Astrocyte of the spinal cord (primary cell): ENCODE measurements around the gene XAF1.

Source experiments
- DNase-seq: peaks from one replicate; pipeline ENCODE4 v3.0.0; 2011; ENCODE audit warnings: low read depth, low spot score
- H3K4me3 ChIP-seq: 2 replicates; pipeline ENCODE4 v1.5.1; 2011; ENCODE audit warnings: low read depth, mild to moderate bottlenecking, low read length, moderate library complexity
- CTCF ChIP-seq: IDR thresholded peaks from 2 replicates; pipeline ENCODE4 v1.5.1; 2012; ENCODE audit warnings: low read depth, mild to moderate bottlenecking, low read length, inconsistent platforms
- in situ Hi-C: cut with HindIII; loops from 2 replicates; pipeline ENCODE4 v1.10.0; 2017; ENCODE audit warnings: low sequenced_read_pairs

Gene XAF1

GRCh38 chr17:6755731-6756184 lies at the start of gene XAF1:
Gene XAF1 (plus strand): TSS chr17:6756046. CDS start chr17:6756079, 33 bp downstream.
- peak within 1 kb of the TSS; percentile 33 for H3K4me3 ChIP-seq
- DNase-seq, result peak; percentile 54
- in situ Hi-C loops, result no loop called here
- no peak for TF ChIP-seq CTCF

DNA sequence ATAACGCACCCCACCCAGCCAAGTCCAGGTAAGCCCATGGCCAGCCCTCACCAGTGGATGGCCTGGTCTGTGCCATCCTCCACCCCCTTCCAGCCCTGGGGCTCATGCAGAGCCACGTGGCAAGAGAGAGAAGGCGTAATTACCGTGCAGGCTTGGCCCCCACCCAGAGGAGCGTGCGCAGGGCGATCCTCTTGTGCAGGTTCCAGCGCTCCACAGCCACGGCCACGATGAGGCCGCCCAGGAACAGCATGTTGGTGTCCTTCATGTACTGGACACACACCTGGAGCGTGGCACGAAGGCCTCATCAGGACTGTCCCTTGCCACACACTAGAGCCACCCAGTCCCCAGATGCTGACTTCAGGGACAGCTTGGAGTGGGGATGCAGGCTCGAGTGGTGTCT lies 49.3 kb upstream of the XAF1 start:
- in situ Hi-C loops, result no loop called here
- no peak for TF ChIP-seq CTCF
- DNase-seq, result no peak
- no peak overlapping the region for H3K4me3 ChIP-seq

DNA sequence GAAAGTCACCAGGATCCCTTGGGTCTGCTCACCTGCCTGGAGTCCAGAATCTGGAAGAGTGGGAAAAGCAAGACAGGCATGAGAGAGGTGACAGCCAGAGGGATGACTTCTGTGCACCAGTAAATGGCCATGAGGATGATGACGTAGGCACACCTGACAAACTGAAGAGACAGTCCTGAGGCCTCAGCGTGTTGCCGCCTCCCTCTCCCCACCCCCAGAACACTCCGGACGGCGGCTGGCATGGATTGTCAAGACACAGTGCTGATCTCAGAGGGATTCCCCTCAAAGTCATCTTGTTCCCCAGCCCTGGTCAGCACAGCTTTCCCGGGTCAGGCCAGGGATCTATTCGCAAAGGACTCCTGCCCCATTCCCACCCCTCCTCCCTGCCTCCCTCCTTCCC lies 48.9 kb upstream of the XAF1 start:
- no peak for DNase-seq
- in situ Hi-C loops, result no loop called here
- no peak for TF ChIP-seq CTCF
- H3K4me3 ChIP-seq, result no peak overlapping the region

DNA sequence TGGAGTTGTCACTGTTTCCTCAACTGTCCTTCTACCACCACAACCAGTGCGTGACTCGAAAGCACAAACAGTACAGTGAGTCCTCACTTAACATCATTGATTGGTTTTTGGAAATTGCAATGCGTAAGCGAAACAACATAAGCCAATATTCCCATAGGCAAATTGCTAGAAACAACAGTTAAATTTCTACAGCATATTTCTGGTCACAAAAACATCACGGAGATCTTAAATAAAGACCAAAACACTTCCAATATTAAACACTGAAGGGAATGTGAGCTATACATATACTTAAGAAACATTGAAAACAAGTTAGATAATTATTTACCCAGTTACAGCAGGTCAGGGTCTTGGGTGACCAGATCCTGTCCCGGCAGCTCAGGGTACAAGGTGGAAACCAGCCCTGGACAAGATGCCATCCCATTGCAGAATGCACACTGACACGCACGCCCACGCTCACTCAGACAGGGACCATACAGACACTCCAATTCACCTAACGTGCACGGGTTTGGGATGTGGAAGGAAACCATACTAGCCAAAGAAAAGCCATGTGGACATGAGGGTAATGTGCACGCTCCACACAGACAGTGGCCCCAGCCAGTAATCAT lies 47.4 kb upstream of the XAF1 start:
- no peak overlapping the region for H3K4me3 ChIP-seq
- DNase-seq, result no peak
- no peak for TF ChIP-seq CTCF
- in situ Hi-C loops, result no loop called here

DNA sequence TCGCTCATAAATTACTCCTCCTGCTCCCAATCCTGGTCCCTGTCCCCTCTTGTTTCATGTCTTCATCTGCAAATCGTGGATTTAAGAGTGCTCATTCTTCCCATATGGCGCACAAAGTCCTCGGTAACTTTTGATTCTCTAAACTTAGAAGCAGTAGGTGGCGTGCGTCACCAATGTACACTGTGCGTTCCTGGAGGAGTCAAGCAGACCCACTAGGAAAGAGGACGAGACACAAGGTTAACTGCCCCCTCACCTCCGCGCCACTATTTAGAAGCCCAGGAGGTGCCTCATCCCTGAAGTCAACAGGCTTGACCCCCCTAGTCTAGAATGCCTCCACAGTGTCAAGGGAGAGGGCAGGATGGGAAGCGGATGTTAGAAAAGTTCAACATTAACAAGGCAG lies 45.5 kb upstream of the XAF1 start:
- no peak for DNase-seq
- in situ Hi-C loops, result no loop called here
- no peak overlapping the region for H3K4me3 ChIP-seq
- no peak for TF ChIP-seq CTCF

DNA sequence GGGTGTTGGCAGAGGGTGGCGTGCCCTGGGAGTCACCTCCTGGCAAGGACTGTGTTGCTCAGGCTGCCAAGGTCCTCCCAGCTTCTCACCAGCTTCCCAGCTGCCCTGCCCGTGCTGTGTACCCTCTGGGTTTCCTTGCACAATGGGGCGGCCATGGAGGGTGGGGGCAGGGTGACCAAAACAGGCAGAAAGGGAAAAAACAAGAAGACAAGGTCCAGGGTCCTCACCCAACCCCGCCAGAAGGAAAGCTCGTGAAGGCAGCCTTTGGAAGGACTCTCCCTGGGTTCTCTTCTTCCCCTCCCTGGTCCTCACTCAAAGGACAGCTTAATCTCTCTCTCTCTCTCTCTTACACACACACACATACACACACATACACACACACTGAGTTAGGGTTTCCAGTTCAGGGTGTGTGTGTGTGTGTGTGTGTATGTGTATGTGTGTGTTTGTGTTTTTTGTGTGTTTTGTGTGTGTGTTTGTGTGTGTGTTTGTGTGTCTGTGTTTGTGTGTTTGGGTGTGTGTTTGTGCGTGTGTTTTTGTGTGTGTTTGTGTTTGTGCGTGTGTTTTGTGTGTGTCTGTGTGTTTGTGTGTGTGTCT lies 44.7 kb upstream of the XAF1 start:
- H3K4me3 ChIP-seq, result no peak overlapping the region
- no peak for DNase-seq
- in situ Hi-C loops, result no loop called here
- TF ChIP-seq CTCF, result no peak
